22Rv1 (cell line): ENCODE results near the gene SECTM1.
A peak's percentile ranks its signal among the peaks of the same experiment; 100 is the strongest.

Experiments
- H3K27ac ChIP-seq: fragments of 450-650 bp; 2 replicates; pipeline ENCODE4 v1.5.1; 2017
- CTCF ChIP-seq: fragments of 450-650 bp; IDR thresholded peaks from 2 replicates; pipeline ENCODE4 v1.5.1; 2017; ENCODE audit warnings: mild to moderate bottlenecking
- ZFX ChIP-seq: fragments of 450-650 bp; IDR thresholded peaks from 2 replicates; pipeline ENCODE4 v1.6.1; 2017; ENCODE audit warnings: antibody characterized with exemption, borderline replicate concordance

SECTM1 gene

GRCh38 chr17:82338858-82339633 lies 5.5 kb upstream of the SECTM1 start:
- no peak for TF ChIP-seq CTCF
- TF ChIP-seq ZFX = no peak
- H3K27ac ChIP-seq = peak overlapping the region; percentile 18; the same call in 1 of the 2 replicates

- peak overlapping the region; percentile 91 for H3K27ac ChIP-seq
- TF ChIP-seq ZFX = no peak
- TF ChIP-seq CTCF = no peak
Observed at GRCh38 chr17:82334622-82335394, 1.2 kb upstream of the SECTM1 start.

- H3K27ac ChIP-seq = peak overlapping the region; percentile 91
- TF ChIP-seq CTCF (no peak), ZFX (no peak)
Observed at GRCh38 chr17:82334204-82334621, 647 bp upstream of the SECTM1 start.

GRCh38 chr17:82332669-82333278 lies 792 bp downstream of the SECTM1 start:
- TF ChIP-seq CTCF (peak; percentile 24), ZFX (no peak)
- H3K27ac ChIP-seq = peak overlapping the region; percentile 91

GRCh38 chr17:82331345-82331939 lies 2.1 kb downstream of the SECTM1 start:
- TF ChIP-seq ZFX (no peak), CTCF (no peak)
- H3K27ac ChIP-seq = peak overlapping the region; percentile 91

- TF ChIP-seq CTCF (no peak), ZFX (no peak)
- no peak overlapping the region for H3K27ac ChIP-seq
Observed at GRCh38 chr17:82330322-82331239, 3.0 kb downstream of the SECTM1 start.
